ENCODE measurements around the gene MYO19. TPM values are rescaled to one million over a fixed set of nuclear protein-coding genes. Genes with fewer than 3 reads are reported as not detected.

The MYO19 gene
- total RNA-seq, 1 donor from 2014 or later, result 85.6 TPM

- Mint-ChIP-seq H3K9me3 (no peaks in the 10 kb centered on the region), H3K4me3 (peak overlapping the region; percentile 69), H3K27me3 (peaks cover 15% of the 10 kb centered on the region), H3K36me3 (ENCODE audit: low read depth) (peaks cover 5% of the 10 kb centered on the region), H3K27ac (no peak overlapping the region), H3K4me1 (peaks cover 37% of the 10 kb centered on the region)
- POLR2A ChIA-PET, result interaction anchor here (1.0 to 1.2 kb wide), 3 partner anchors 52 to 507 kb away, joined by 4 to 7 read pairs (median 6); partner anchors contain the start of genes MRM1, MYO19 and PIGW
- ATAC-seq (ENCODE audit: low read depth), result peak; percentile 56
- no peak for TF ChIP-seq CTCF (IDR thresholded peaks at IDR 0.05)
- DNase-seq, result peak; percentile 87
- CTCF ChIA-PET, result interaction anchor here (0.8 to 7.2 kb wide), 15 partner anchors 11 to 626 kb away, joined by 3 to 96 read pairs (median 4); no protein-coding TSS in a partner anchor
- intact Hi-C loops (cut with micrococcal nuclease), result loop anchor here (1.0 to 5.0 kb wide), 5 partner anchors 336 to 634 kb away; no protein-coding TSS in a partner anchor
Measured at GRCh38 chr17:36482611-36483504, 51.8 kb downstream of the MYO19 start.

- ChIA-PET POLR2A (no interaction called here), CTCF (interaction anchor here (1.6 to 7.2 kb wide), 8 partner anchors 22 to 518 kb away, joined by 4 to 96 read pairs (median 8); no protein-coding TSS in a partner anchor)
- H3K27me3 Mint-ChIP-seq, result peaks cover 24% of the 10 kb centered on the region
- peaks cover 27% of the 10 kb centered on the region for H3K4me1 Mint-ChIP-seq
- peaks cover 5% of the 10 kb centered on the region for H3K36me3 Mint-ChIP-seq (ENCODE audit: low read depth)
- intact Hi-C loops (cut with micrococcal nuclease), result loop anchor here (5.0 kb wide), 3 partner anchors 335 to 535 kb away; no protein-coding TSS in a partner anchor
- H3K27ac Mint-ChIP-seq, result no peak overlapping the region
- no peaks in the 10 kb centered on the region for H3K9me3 Mint-ChIP-seq
- DNase-seq, result no peak
- TF ChIP-seq CTCF (IDR thresholded peaks at IDR 0.05), result no peak
- no peak overlapping the region for H3K4me3 Mint-ChIP-seq
- no peak for ATAC-seq (ENCODE audit: low read depth)
Measured at GRCh38 chr17:36481829-36482228, 52.8 kb downstream of the MYO19 start.

GRCh38 chr17:36475346-36475970 lies 59.2 kb downstream of the MYO19 start:
- TF ChIP-seq CTCF (IDR thresholded peaks at IDR 0.05), result no peak
- ATAC-seq (ENCODE audit: low read depth) (no peak), DNase-seq (no peak)
- Mint-ChIP-seq H3K27me3 (peaks cover 34% of the 10 kb centered on the region), H3K9me3 (no peaks in the 10 kb centered on the region), H3K36me3 (ENCODE audit: low read depth) (no peaks in the 10 kb centered on the region), H3K4me3 (no peak overlapping the region), H3K4me1 (peaks cover 7% of the 10 kb centered on the region), H3K27ac (no peak overlapping the region)
- POLR2A ChIA-PET, result no interaction called here
- intact Hi-C loops (cut with micrococcal nuclease), result no loop called here
- CTCF ChIA-PET, result interaction anchor here (1.2 to 2.0 kb wide), 2 partner anchors 500 to 506 kb away, joined by 3 to 5 read pairs; no protein-coding TSS in a partner anchor

- Mint-ChIP-seq H3K36me3 (ENCODE audit: low read depth) (no peaks in the 10 kb centered on the region), H3K4me3 (no peak overlapping the region), H3K27me3 (peaks cover 32% of the 10 kb centered on the region), H3K4me1 (peaks cover 13% of the 10 kb centered on the region), H3K9me3 (no peaks in the 10 kb centered on the region), H3K27ac (no peak overlapping the region)
- DNase-seq (no peak), ATAC-seq (ENCODE audit: low read depth) (no peak)
- intact Hi-C loops (cut with micrococcal nuclease), result no loop called here
- POLR2A ChIA-PET, result no interaction called here
- no peak for TF ChIP-seq CTCF (IDR thresholded peaks at IDR 0.05)
- CTCF ChIA-PET, result interaction anchor here (2.0 kb wide), 1 partner anchor 499 kb away, joined by 5 read pairs; no protein-coding TSS in a partner anchor
Measured at GRCh38 chr17:36474571-36474970, 60.1 kb downstream of the MYO19 start.

- intact Hi-C loops (cut with micrococcal nuclease), result no loop called here
- Mint-ChIP-seq H3K4me1 (peaks cover 13% of the 10 kb centered on the region), H3K27me3 (peaks cover 22% of the 10 kb centered on the region), H3K4me3 (no peak overlapping the region), H3K27ac (no peak overlapping the region), H3K36me3 (ENCODE audit: low read depth) (no peaks in the 10 kb centered on the region), H3K9me3 (no peaks in the 10 kb centered on the region)
- ATAC-seq (ENCODE audit: low read depth), result peak; percentile 75
- ChIA-PET CTCF (no interaction called here), POLR2A (interaction anchor here (0.5 kb wide), 1 partner anchor 1362 kb away, joined by 5 read pairs; no protein-coding TSS in a partner anchor)
- TF ChIP-seq CTCF (IDR thresholded peaks at IDR 0.05), result no peak
- DNase-seq, result no peak
Measured at GRCh38 chr17:36470499-36470898, 64.2 kb downstream of the MYO19 start.

All from activated B cell treated with CpG ODN at 0.5 μM for 24 hours (primary cell).